Ascending aorta (tissue), 2 donors: ENCODE measurements around the gene C4orf50. TPM values are rescaled to one million over a fixed set of nuclear protein-coding genes. Genes with fewer than 3 reads are reported as not detected.

Experiments
- DNase-seq, 2 donors: peaks; one replicate each; pipeline ENCODE4 v3.0.0-alpha.2; 2019; ENCODE audit warnings: low spot score in 2 of 2
- H3K27ac ChIP-seq, 2 donors: fragments of 200-600 bp; sonication (generic); one replicate each; pipeline ENCODE4 v1.5.1; 2016 to 2017; ENCODE audit warnings: mild to moderate bottlenecking in 1 of 2
- H3K27me3 ChIP-seq: fragments of 200-600 bp; sonication (generic); one replicate; pipeline ENCODE4 v1.5.1; 2017
- H3K36me3 ChIP-seq, 2 donors: fragments of 200-600 bp; sonication (generic); one replicate each; pipeline ENCODE4 v1.5.1; 2016
- H3K4me1 ChIP-seq, 2 donors: fragments of 200-600 bp; sonication (generic); one replicate each; pipeline ENCODE4 v1.5.1; 2016 to 2017; ENCODE audit warnings: mild to moderate bottlenecking in 1 of 2
- H3K4me3 ChIP-seq, 2 donors: fragments of 200-600 bp; sonication (generic); one replicate each; pipeline ENCODE4 v1.5.1; 2016 to 2017; ENCODE audit warnings: mild to moderate bottlenecking in 1 of 2
- H3K9me3 ChIP-seq, 2 donors: fragments of 200-600 bp; sonication (generic); one replicate each; pipeline ENCODE4 v1.5.1; 2016
- CTCF ChIP-seq, 3 experiments: fragments of 200-600 bp in 2 of 3; fragments of 450-650 bp in 1 of 3; sonication (generic) in 2 of 3; IDR thresholded peaks; one replicate each; pipeline ENCODE4 v1.5.1; 2016 to 2019; ENCODE audit warnings: antibody characterized with exemption in 3 of 3, mild to moderate bottlenecking in 1 of 3, moderate library complexity in 1 of 3
- intact Hi-C: fragments of 100-400 bp; cut with DNase I; formaldehyde crosslinking; loops from one replicate; pipeline ENCODE4 v1.15.1; 2023
- total RNA-seq: library from RNA; depleted of rRNA; stranded (reverse); fragments of >200 nt; gene quantifications from one replicate; pipeline ENCODE4 v1.1.0, GENCODE V29; 2016

Gene C4orf50
- total RNA-seq, 1 donor from 2014 or later: not detected

GRCh38 chr4:5900844-5901243 lies 117.4 kb downstream of the C4orf50 start:
- Histone ChIP-seq H3K4me1 (no peaks in the 10 kb centered on the region), H3K27ac (no peak overlapping the region), H3K9me3 (peaks cover 0 to 3% of the 10 kb centered on the region in 2 donors), H3K27me3 (no peaks in the 10 kb centered on the region), H3K4me3 (no peak overlapping the region), H3K36me3 (no peaks in the 10 kb centered on the region)
- intact Hi-C loops: no loop called here
- no peak for TF ChIP-seq CTCF (IDR thresholded peaks at IDR 0.05)
- DNase-seq: no peak

DNA sequence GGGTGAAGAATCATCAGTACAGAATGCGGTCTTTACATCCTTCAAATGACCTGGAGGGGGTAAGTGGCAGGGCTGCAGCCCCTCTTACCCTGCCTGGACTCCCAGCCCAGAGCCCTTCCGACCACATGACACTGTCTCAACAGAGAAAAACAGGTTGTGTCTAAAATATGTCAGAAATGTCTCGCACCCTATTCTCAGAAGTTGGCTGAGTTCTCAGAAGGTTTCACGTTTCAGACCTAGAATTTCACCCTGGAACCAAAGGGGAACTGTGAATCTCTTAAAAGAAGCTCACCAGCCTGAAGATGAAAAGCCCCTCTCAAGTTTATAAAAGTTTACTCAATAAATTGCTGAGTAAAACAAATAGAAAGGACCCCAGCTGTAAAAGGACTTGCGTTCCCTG lies 118.3 kb downstream of the C4orf50 start:
- no peak for DNase-seq
- Histone ChIP-seq H3K36me3 (no peaks in the 10 kb centered on the region), H3K9me3 (peaks cover 0 to 3% of the 10 kb centered on the region in 2 donors), H3K27ac (no peak overlapping the region), H3K4me1 (no peaks in the 10 kb centered on the region), H3K27me3 (no peaks in the 10 kb centered on the region), H3K4me3 (no peak overlapping the region)
- no peak for TF ChIP-seq CTCF (IDR thresholded peaks at IDR 0.05)
- intact Hi-C loops: no loop called here

GRCh38 chr4:5899396-5899795 lies 118.8 kb downstream of the C4orf50 start:
- Histone ChIP-seq H3K4me1 (no peaks in the 10 kb centered on the region), H3K27me3 (no peaks in the 10 kb centered on the region), H3K4me3 (no peak overlapping the region), H3K36me3 (no peaks in the 10 kb centered on the region), H3K27ac (no peak overlapping the region), H3K9me3 (peaks cover 0 to 3% of the 10 kb centered on the region in 2 donors)
- no peak for DNase-seq
- TF ChIP-seq CTCF (IDR thresholded peaks at IDR 0.05): no peak
- intact Hi-C loops: no loop called here

DNA sequence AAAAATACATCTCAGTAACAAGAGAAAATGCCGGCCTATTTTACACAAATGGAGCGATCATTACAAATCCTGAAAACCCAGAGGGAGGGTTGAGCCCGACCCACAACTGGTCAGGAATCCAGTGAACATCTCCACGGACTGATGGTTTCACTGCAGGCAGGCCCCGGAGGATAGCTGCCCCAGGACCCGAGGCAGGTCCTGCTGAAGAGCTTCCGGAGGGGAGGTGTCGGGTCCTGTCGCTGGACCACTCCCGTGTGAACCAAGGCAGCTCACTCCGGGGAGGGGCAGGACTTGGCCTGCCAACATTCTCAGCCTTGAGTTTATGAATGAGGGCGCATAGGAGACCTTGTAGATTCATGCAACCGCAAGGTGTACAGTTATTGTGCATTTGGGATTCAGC lies 120.6 kb downstream of the C4orf50 start:
- no peaks in the 10 kb centered on the region for H3K4me1 ChIP-seq
- no peak for TF ChIP-seq CTCF (IDR thresholded peaks at IDR 0.05)
- intact Hi-C loops: no loop called here
- H3K27me3 ChIP-seq: no peaks in the 10 kb centered on the region
- H3K9me3 ChIP-seq: peaks cover 0 to 3% of the 10 kb centered on the region in 2 donors
- no peaks in the 10 kb centered on the region for H3K36me3 ChIP-seq
- DNase-seq: no peak
- H3K4me3 ChIP-seq: no peak overlapping the region
- H3K27ac ChIP-seq: no peak overlapping the region

DNA sequence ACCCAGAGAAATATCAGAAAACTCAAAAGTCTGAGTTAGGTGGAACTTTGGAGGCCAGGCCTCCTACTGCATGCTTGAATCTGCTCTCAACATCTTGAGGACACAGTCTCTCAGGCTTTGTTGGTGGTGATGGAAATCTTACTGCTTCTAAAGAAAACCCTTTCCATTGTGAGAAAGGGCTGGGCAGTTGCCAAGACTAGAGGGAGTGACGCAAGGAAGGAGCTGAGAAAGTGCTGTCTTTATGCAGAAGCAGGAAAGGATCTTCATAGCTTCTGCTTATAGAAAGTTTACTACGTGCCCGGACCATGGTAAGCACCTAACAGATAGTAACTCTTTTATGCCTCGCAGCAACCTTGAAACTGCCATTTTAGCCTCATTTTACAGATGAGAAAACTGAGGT lies 122.9 kb downstream of the C4orf50 start:
- peaks cover 12% of the 10 kb centered on the region for H3K27me3 ChIP-seq
- no peak for DNase-seq
- no peak for TF ChIP-seq CTCF (IDR thresholded peaks at IDR 0.05)
- H3K27ac ChIP-seq: no peak overlapping the region
- H3K4me3 ChIP-seq: no peak overlapping the region
- peaks cover 0 to under 1% of the 10 kb centered on the region in 2 donors for H3K4me1 ChIP-seq
- H3K36me3 ChIP-seq: no peaks in the 10 kb centered on the region
- intact Hi-C loops: no loop called here
- H3K9me3 ChIP-seq: peaks cover 0 to 3% of the 10 kb centered on the region in 2 donors

- Histone ChIP-seq H3K4me1 (peaks cover 0 to 3% of the 10 kb centered on the region in 2 donors), H3K36me3 (no peaks in the 10 kb centered on the region), H3K27ac (no peak overlapping the region), H3K9me3 (peaks cover 0 to 3% of the 10 kb centered on the region in 2 donors), H3K27me3 (peaks cover 16% of the 10 kb centered on the region), H3K4me3 (no peak overlapping the region)
- DNase-seq: no peak
- no peak for TF ChIP-seq CTCF (IDR thresholded peaks at IDR 0.05)
- intact Hi-C loops: no loop called here
Observed at GRCh38 chr4:5894266-5894665, 124.0 kb downstream of the C4orf50 start.
